Vagina (tissue), 2 donors: ENCODE data around the gene PPP6R2. TPM values are rescaled to one million over a fixed set of nuclear protein-coding genes. Genes with fewer than 3 reads are reported as not detected.

Source experiments
- DNase-seq, 2 donors: peaks; one replicate each; pipeline ENCODE4 v3.0.0-alpha.2; 2017; ENCODE audit errors: extremely low spot score in 2 of 2
- H3K27ac ChIP-seq: fragments of 200-600 bp; sonication (generic); one replicate; pipeline ENCODE4 v1.5.1; 2019
- H3K27me3 ChIP-seq: fragments of 200-600 bp; sonication (generic); one replicate; pipeline ENCODE4 v1.5.1; 2019
- H3K36me3 ChIP-seq, 2 donors: fragments of 200-600 bp; sonication (generic); one replicate each; pipeline ENCODE4 v1.5.1; 2017 to 2019
- H3K4me1 ChIP-seq: fragments of 200-600 bp; sonication (generic); one replicate; pipeline ENCODE4 v1.5.1; 2019
- H3K4me3 ChIP-seq, 2 donors: fragments of 200-600 bp; sonication (generic); 1 replicate in 1 of 2; 2 replicates in 1 of 2; pipeline ENCODE4 v1.5.1; 2016 to 2019
- H3K9me3 ChIP-seq: fragments of 200-600 bp; sonication (generic); one replicate; pipeline ENCODE4 v1.5.1; 2019
- POLR2A ChIP-seq, 2 donors: fragments of 450-650 bp; IDR thresholded peaks; one replicate each; pipeline ENCODE4 v1.6.1; 2017; ENCODE audit warnings: antibody characterized with exemption in 2 of 2, mild to moderate bottlenecking in 2 of 2, moderate library complexity in 2 of 2
- POLR2AphosphoS5 ChIP-seq, 2 donors: sonication (generic); formaldehyde crosslinking; IDR thresholded peaks; one replicate each; pipeline ENCODE4 v1.9.0; 2017; ENCODE audit warnings: antibody characterized with exemption in 2 of 2, mild to moderate bottlenecking in 2 of 2, low read depth in 1 of 2; ENCODE audit not compliant: insufficient read depth in 1 of 2
- intact Hi-C: fragments of 100-400 bp; cut with DNase I; formaldehyde crosslinking; loops from one replicate; pipeline ENCODE4 v1.15.1; 2023
- total RNA-seq: library from RNA; depleted of rRNA; stranded (reverse); fragments of >200 nt; gene quantifications from one replicate; pipeline ENCODE4 v1.2.3, GENCODE V29; 2016
- TF ChIP-seq, protein P1 (sequence below), 3 experiments: fragments of 450-650 bp in 2 of 3; fragments of 200-600 bp in 1 of 3; sonication (generic) in 1 of 3; IDR thresholded peaks; one replicate each; pipeline ENCODE4 v1.5.1; 2017 to 2019; ENCODE audit warnings: antibody characterized with exemption in 3 of 3, mild to moderate bottlenecking in 2 of 3, moderate library complexity in 2 of 3

PPP6R2 gene
- total RNA-seq, 1 donor from 2014 or later, result 49.1 TPM

DNA sequence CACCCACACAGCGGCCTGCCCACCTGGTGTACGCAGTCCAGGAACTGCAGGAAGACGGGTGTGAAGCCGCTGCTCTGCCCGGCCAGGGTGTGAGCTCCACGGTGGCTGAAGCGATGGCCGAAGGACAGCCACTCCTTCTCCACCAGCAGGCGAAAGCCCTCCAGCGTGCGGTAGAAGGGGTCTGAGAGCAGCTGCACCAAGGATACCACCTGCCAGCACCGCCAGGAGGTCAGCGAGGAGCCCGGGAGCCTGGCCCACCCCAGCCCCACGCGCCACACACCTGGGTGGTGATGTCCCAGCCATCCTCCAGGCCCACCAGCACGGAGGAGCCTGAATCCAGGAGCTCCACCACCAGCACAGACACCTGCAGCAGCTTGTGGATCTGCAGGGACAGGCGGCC lies 112.1 kb downstream of the PPP6R2 start:
- Histone ChIP-seq H3K4me1 (no peaks in the 10 kb centered on the region), H3K27me3 (no peaks in the 10 kb centered on the region), H3K36me3 (peaks cover 0 to 72% of the 10 kb centered on the region in 2 donors), H3K9me3 (no peaks in the 10 kb centered on the region), H3K27ac (no peak overlapping the region), H3K4me3 (no peak overlapping the region)
- no peak for DNase-seq
- intact Hi-C loops, result no loop called here
- TF ChIP-seq POLR2AphosphoS5 (IDR thresholded peaks at IDR 0.05; ENCODE audit: insufficient read depth in 1 of 2, low read depth in 1 of 2) (no peak), POLR2A (IDR thresholded peaks at IDR 0.05) (no peak)
- TF ChIP-seq, protein P1, sequence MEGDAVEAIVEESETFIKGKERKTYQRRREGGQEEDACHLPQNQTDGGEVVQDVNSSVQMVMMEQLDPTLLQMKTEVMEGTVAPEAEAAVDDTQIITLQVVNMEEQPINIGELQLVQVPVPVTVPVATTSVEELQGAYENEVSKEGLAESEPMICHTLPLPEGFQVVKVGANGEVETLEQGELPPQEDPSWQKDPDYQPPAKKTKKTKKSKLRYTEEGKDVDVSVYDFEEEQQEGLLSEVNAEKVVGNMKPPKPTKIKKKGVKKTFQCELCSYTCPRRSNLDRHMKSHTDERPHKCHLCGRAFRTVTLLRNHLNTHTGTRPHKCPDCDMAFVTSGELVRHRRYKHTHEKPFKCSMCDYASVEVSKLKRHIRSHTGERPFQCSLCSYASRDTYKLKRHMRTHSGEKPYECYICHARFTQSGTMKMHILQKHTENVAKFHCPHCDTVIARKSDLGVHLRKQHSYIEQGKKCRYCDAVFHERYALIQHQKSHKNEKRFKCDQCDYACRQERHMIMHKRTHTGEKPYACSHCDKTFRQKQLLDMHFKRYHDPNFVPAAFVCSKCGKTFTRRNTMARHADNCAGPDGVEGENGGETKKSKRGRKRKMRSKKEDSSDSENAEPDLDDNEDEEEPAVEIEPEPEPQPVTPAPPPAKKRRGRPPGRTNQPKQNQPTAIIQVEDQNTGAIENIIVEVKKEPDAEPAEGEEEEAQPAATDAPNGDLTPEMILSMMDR (IDR thresholded peaks at IDR 0.05), result no peak

DNA sequence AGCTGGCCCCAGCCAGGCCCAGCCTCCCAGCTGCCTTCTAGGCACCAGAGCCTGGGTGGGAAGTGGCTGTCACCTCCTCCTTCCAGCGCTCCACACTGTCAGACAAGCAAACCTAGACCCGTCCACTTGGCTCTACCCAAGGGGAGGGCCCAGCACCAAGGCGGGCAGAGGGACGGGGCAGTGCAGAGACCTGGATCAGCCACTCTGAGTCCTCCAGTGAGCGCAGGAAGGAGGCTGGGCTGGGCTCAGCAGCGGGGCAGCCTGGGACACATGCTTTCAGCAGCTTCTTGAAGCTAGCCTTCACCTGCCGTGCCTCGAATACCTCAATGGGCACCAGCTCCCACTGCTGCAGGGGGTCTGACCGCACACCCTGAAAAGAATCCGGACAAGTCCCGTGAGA lies 112.9 kb downstream of the PPP6R2 start:
- Histone ChIP-seq H3K36me3 (peaks cover 0 to 78% of the 10 kb centered on the region in 2 donors), H3K27me3 (no peaks in the 10 kb centered on the region), H3K27ac (no peak overlapping the region), H3K9me3 (no peaks in the 10 kb centered on the region), H3K4me1 (no peaks in the 10 kb centered on the region), H3K4me3 (no peak overlapping the region)
- intact Hi-C loops, result no loop called here
- DNase-seq, result no peak
- TF ChIP-seq POLR2AphosphoS5 (IDR thresholded peaks at IDR 0.05; ENCODE audit: insufficient read depth in 1 of 2, low read depth in 1 of 2) (no peak), POLR2A (IDR thresholded peaks at IDR 0.05) (no peak)
- TF ChIP-seq, protein P1 (IDR thresholded peaks at IDR 0.05), result no peak

DNA sequence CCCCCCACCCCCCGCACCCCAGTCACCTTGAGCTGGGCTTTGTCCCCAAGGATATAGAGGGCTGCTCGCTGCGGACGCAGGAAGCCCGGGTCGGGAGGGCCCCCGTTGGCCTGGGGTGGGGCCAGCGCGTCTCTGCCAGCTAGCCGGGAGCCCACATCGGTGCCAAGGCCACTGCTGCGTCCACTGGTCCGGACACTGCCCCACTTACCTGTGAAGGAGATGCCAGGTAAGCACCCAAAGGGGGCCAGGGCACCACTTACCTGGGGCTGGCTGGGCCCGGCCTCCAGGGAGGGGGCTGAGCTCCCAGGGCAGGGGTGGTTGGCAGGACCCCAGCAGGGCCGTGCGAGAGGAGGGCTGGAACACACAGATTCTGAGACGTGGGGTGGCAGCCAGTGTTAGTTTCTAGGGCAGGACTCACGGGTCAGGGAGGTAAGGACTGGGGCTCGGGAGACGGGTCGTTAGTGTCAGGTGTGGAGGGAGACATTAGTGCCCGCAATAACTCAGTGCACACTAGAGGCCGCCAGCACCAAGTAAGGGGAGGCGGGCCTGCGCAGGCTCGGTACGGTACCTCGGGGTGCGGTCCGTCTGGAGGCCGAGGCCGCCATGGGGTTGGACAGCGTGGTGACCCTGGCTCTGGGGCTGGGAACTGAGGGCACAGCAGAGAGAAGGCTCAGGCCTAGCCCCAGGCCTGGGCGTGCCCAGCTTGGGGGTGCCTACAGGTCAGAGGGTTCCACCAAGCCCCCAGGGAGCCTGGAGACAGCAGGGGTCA lies 113.5 kb downstream of the PPP6R2 start:
- TF ChIP-seq, protein P1 (IDR thresholded peaks at IDR 0.05), result no peak
- TF ChIP-seq POLR2AphosphoS5 (IDR thresholded peaks at IDR 0.05; ENCODE audit: insufficient read depth in 1 of 2, low read depth in 1 of 2) (no peak), POLR2A (IDR thresholded peaks at IDR 0.05) (no peak)
- intact Hi-C loops, result no loop called here
- Histone ChIP-seq H3K4me1 (no peaks in the 10 kb centered on the region), H3K27me3 (no peaks in the 10 kb centered on the region), H3K36me3 (peaks cover 0 to 84% of the 10 kb centered on the region in 2 donors), H3K4me3 (no peak overlapping the region), H3K27ac (no peak overlapping the region), H3K9me3 (no peaks in the 10 kb centered on the region)
- no peak for DNase-seq

DNA sequence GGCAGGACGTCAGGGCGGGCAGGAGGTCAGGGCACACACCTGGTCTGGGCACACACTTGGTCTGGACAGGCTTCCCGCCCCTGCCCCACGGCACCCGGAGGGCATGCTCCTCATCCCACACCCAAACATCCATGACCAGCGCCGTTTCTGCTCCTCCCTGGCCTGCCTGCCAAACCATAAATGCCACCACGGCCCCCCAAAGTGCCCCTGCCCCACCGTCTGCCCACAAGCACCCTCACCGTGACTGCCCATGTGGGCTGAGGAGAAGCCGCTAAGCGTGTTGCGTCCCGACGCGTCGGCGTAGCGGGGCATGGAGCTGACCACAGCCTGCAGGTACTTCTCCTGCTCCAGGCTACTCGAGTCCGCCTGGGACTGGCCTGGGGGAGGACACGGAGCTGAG lies 115.9 kb downstream of the PPP6R2 start:
- Histone ChIP-seq H3K4me3 (no peak overlapping the region), H3K36me3 (peaks cover 0 to 97% of the 10 kb centered on the region in 2 donors), H3K4me1 (no peaks in the 10 kb centered on the region), H3K27me3 (no peaks in the 10 kb centered on the region), H3K27ac (no peak overlapping the region), H3K9me3 (no peaks in the 10 kb centered on the region)
- DNase-seq, result no peak
- intact Hi-C loops, result no loop called here
- TF ChIP-seq POLR2AphosphoS5 (IDR thresholded peaks at IDR 0.05; ENCODE audit: insufficient read depth in 1 of 2, low read depth in 1 of 2) (no peak), POLR2A (IDR thresholded peaks at IDR 0.05) (no peak)
- TF ChIP-seq, protein P1 (IDR thresholded peaks at IDR 0.05), result no peak

DNA sequence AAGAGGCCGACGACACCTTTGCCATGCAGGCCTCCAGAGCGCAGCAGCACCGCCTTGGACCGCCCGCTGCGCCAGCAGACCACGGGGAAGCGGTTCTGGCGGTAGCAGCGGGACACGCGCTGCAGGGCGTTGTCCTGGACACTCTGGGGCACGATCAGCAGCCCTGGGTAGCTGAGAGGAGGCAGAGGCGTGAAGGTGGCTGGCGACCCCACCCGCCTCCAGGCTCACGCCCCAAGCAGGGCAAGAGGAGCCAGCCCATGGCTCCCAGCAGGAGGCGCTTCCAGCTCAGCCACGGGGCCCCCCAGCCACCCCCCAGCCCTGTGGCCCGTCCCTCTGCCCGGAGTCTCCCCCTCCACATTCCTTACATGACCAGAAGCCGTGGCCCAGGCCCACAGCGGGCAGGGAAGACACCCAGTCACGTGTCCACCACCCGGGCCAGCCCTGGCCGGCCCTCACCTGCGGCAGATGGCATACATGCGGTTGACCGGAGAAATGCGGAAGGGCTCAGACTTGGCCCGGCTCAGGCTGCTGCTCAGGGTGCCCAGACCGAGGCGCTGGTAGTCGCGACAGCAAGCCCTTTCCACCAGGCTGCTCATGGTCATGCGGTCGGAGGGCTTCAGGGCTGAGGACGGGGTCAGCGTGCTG lies 116.5 kb downstream of the PPP6R2 start:
- no peak for TF ChIP-seq POLR2A (IDR thresholded peaks at IDR 0.05)
- TF ChIP-seq POLR2AphosphoS5 (IDR thresholded peaks at IDR 0.05; ENCODE audit: insufficient read depth in 1 of 2, low read depth in 1 of 2), result no peak
- TF ChIP-seq, protein P1 (IDR thresholded peaks at IDR 0.05), result no peak
- Histone ChIP-seq H3K4me1 (no peaks in the 10 kb centered on the region), H3K36me3 (peaks cover 0 to 97% of the 10 kb centered on the region in 2 donors), H3K27me3 (no peaks in the 10 kb centered on the region), H3K27ac (no peak overlapping the region), H3K9me3 (no peaks in the 10 kb centered on the region), H3K4me3 (no peak overlapping the region)
- intact Hi-C loops, result no loop called here
- DNase-seq, result no peak
